Measurements from ENCODE around the gene ABT1. TPM values are rescaled to one million over a fixed set of nuclear protein-coding genes. Genes with fewer than 3 reads are reported as not detected.

Gene ABT1
- total RNA-seq, 4 donors from 2014 or later: 11.5 to 16.1 (median 11.8) TPM

- no peaks in the 10 kb centered on the region for H3K36me3 ChIP-seq
- H3K27me3 ChIP-seq: no peaks in the 10 kb centered on the region
- no peak for DNase-seq
- no peak overlapping the region for H3K4me3 ChIP-seq
- H3K9me3 ChIP-seq: no peaks in the 10 kb centered on the region
- no peaks in the 10 kb centered on the region for H3K4me1 ChIP-seq
- no peak overlapping the region for H3K27ac ChIP-seq
- TF ChIP-seq, protein P1, sequence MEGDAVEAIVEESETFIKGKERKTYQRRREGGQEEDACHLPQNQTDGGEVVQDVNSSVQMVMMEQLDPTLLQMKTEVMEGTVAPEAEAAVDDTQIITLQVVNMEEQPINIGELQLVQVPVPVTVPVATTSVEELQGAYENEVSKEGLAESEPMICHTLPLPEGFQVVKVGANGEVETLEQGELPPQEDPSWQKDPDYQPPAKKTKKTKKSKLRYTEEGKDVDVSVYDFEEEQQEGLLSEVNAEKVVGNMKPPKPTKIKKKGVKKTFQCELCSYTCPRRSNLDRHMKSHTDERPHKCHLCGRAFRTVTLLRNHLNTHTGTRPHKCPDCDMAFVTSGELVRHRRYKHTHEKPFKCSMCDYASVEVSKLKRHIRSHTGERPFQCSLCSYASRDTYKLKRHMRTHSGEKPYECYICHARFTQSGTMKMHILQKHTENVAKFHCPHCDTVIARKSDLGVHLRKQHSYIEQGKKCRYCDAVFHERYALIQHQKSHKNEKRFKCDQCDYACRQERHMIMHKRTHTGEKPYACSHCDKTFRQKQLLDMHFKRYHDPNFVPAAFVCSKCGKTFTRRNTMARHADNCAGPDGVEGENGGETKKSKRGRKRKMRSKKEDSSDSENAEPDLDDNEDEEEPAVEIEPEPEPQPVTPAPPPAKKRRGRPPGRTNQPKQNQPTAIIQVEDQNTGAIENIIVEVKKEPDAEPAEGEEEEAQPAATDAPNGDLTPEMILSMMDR (IDR thresholded peaks at IDR 0.05): no peak
- no peak for TF ChIP-seq POLR2A (IDR thresholded peaks at IDR 0.05)
Observed at GRCh38 chr6:26627843-26628242, 31.1 kb downstream of the ABT1 start.

- DNase-seq: no peak
- no peaks in the 10 kb centered on the region for H3K36me3 ChIP-seq
- H3K4me3 ChIP-seq: no peak overlapping the region
- H3K27ac ChIP-seq: no peak overlapping the region
- H3K27me3 ChIP-seq: no peaks in the 10 kb centered on the region
- TF ChIP-seq, protein P1 (IDR thresholded peaks at IDR 0.05): no peak
- TF ChIP-seq POLR2A (IDR thresholded peaks at IDR 0.05): no peak
- no peaks in the 10 kb centered on the region for H3K9me3 ChIP-seq
- no peaks in the 10 kb centered on the region for H3K4me1 ChIP-seq
Observed at GRCh38 chr6:26629359-26629758, 32.6 kb downstream of the ABT1 start.

DNA sequence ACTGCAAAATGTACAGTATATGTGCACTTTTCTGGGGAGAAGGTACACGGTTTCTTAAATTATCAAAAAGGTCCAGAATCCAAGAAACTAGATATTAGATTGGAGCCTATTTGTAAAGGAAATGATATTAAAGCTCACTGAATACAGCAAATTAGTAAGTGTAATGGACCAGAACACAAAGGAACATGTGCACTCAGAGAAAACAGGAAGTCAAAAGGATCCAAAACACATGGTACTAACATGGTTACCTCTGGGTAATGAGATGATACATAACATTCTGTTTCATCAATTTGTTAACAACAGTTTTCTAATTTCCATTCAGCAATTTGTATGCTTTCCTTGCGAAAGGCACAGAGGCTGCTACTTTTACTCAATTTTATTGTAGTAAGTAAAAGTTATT, 44.1 kb downstream of the ABT1 start:
- TF ChIP-seq POLR2A (IDR thresholded peaks at IDR 0.05): no peak
- TF ChIP-seq, protein P1 (IDR thresholded peaks at IDR 0.05): no peak
- Histone ChIP-seq H3K27me3 (no peaks in the 10 kb centered on the region), H3K4me3 (no peak overlapping the region), H3K27ac (no peak overlapping the region), H3K9me3 (peaks cover 0 to 28% (median 3%) of the 10 kb centered on the region in 4 donors), H3K36me3 (peaks cover 0 to 64% (median 3%) of the 10 kb centered on the region in 3 donors), H3K4me1 (no peaks in the 10 kb centered on the region)
- DNase-seq: no peak

- no peak for TF ChIP-seq POLR2A (IDR thresholded peaks at IDR 0.05)
- TF ChIP-seq, protein P1 (IDR thresholded peaks at IDR 0.05): no peak
- H3K4me3 ChIP-seq: no peak overlapping the region
Observed at GRCh38 chr6:26646074-26646473, 49.3 kb downstream of the ABT1 start.

More at GRCh38 chr6:26646074-26646473, 49.3 kb downstream of the ABT1 start:
- no peak overlapping the region for H3K27ac ChIP-seq
- no peaks in the 10 kb centered on the region for H3K27me3 ChIP-seq
- DNase-seq: no peak
- peaks cover 0 to 37% (median 3%) of the 10 kb centered on the region in 3 donors for H3K36me3 ChIP-seq
- peaks cover 0 to 8% (median 0%) of the 10 kb centered on the region in 4 donors for H3K9me3 ChIP-seq
- H3K4me1 ChIP-seq: no peaks in the 10 kb centered on the region

Other genes with a start within 250 kb of the ABT1 start
- 10 to 100 TPM; 25.6 to 44.9 (median 37.0) TPM for gene BTN3A2, start 231.8 kb upstream of the ABT1 start, total RNA-seq
- gene BTN2A2, start 213.8 kb upstream of the ABT1 start, total RNA-seq: 10 to 100 TPM in 2 of 4 donors, 1 to 10 TPM in 2; 4.7 to 41.3 (median 11.9) TPM
- 10 to 100 TPM; 34.9 to 84.2 (median 48.5) TPM for gene BTN3A1, start 194.7 kb upstream of the ABT1 start, total RNA-seq
- 10 to 100 TPM; 13.7 to 62.7 (median 28.1) TPM for gene BTN3A3, start 156.4 kb upstream of the ABT1 start, total RNA-seq
- 10 to 100 TPM; 19.6 to 38.0 (median 33.4) TPM for gene BTN2A1, start 139.0 kb upstream of the ABT1 start, total RNA-seq
- gene BTN1A1, start 96.7 kb upstream of the ABT1 start, total RNA-seq: not detected
- gene HMGN4, start 58.6 kb upstream of the ABT1 start, total RNA-seq: 10 to 100 TPM; 46.1 to 74.3 (median 57.6) TPM
- gene ZNF322, start 62.8 kb downstream of the ABT1 start, total RNA-seq: 10 to 100 TPM in 3 of 4 donors, 1 to 10 TPM in 1; 5.0 to 12.1 (median 10.6) TPM

All from Peyer's patch (tissue), 4 donors.